Smooth muscle cell (in vitro differentiated cells): ENCODE results near the gene MPPED1. TPM values are rescaled to one million over a fixed set of nuclear protein-coding genes. Genes with fewer than 3 reads are reported as not detected.

ENCODE experiments used
- DNase-seq: peaks from one replicate; lab custom pipeline; 2025; ENCODE audit not compliant: unreplicated experiment; lab: John Stamatoyannopoulos, UW
- H2AFZ ChIP-seq: fragments of 200-600 bp; sonication (generic); 2 replicates; pipeline ENCODE4 v1.6.0; 2016; ENCODE audit warnings: antibody characterized with exemption, low read depth, mild to moderate bottlenecking
- H3F3A ChIP-seq: fragments of 200-600 bp; sonication (generic); 2 replicates; pipeline ENCODE4 v1.6.0; 2017; ENCODE audit warnings: antibody characterized with exemption, low read depth
- H3K27ac ChIP-seq: fragments of 200-600 bp; sonication (generic); 2 replicates; pipeline ENCODE4 v1.5.1; 2016; ENCODE audit warnings: low read depth, mild to moderate bottlenecking
- H3K27me3 ChIP-seq: fragments of 200-600 bp; sonication (generic); 2 replicates; pipeline ENCODE4 v1.6.1; 2016; ENCODE audit warnings: low read depth, mild to moderate bottlenecking
- H3K36me3 ChIP-seq: fragments of 200-600 bp; sonication (generic); 2 replicates; pipeline ENCODE4 v1.5.1; 2016; ENCODE audit warnings: low read depth
- H3K4me1 ChIP-seq: fragments of 200-600 bp; sonication (generic); 2 replicates; pipeline ENCODE4 v1.5.1; 2016; ENCODE audit warnings: low read depth
- H3K4me2 ChIP-seq: fragments of 200-600 bp; sonication (generic); 2 replicates; pipeline ENCODE4 v1.6.0; 2016; ENCODE audit warnings: mild to moderate bottlenecking
- H3K4me3 ChIP-seq: fragments of 200-600 bp; sonication (generic); 2 replicates; pipeline ENCODE4 v1.5.1; 2016; ENCODE audit warnings: mild to moderate bottlenecking
- H3K79me2 ChIP-seq: fragments of 200-600 bp; sonication (generic); 2 replicates; pipeline ENCODE4 v1.6.0; 2016; ENCODE audit warnings: low read depth, mild to moderate bottlenecking
- H3K9ac ChIP-seq: fragments of 200-600 bp; sonication (generic); 2 replicates; pipeline ENCODE4 v1.6.0; 2016; ENCODE audit warnings: low read depth
- H3K9me3 ChIP-seq: fragments of 200-600 bp; sonication (generic); replicated peaks from 2 replicates; pipeline ENCODE4 v1.5.1; 2016; ENCODE audit warnings: low read depth
- H4K20me1 ChIP-seq: fragments of 200-600 bp; sonication (generic); 2 replicates; pipeline ENCODE4 v1.6.0; 2016; ENCODE audit warnings: low read depth
- CTCF ChIP-seq: fragments of 200-600 bp; sonication (generic); IDR thresholded peaks from 2 replicates; pipeline ENCODE4 v1.5.1; 2017; ENCODE audit warnings: borderline replicate concordance, mild to moderate bottlenecking, antibody characterized with exemption; ENCODE audit not compliant: insufficient read depth, poor library complexity, severe bottlenecking
- WGBS: methylation state at CpG from one replicate; pipeline ENCODE4 v1.1.7; 2016; ENCODE audit warnings: low lambda C conversion rate; 5-methylcytosine and 5-hydroxymethylcytosine counted together
- polyA plus RNA-seq: library from polyadenylated mRNA; unstranded; fragments of >200 nt; fragmentation: Nextera tagmentation; extraction: Ambion mirVana; gene quantifications from 2 replicates; pipeline ENCODE4 v1.2.1, GENCODE V29; 2016
- total RNA-seq: library from RNA; depleted of rRNA; stranded (reverse); fragments of >200 nt; gene quantifications from 2 replicates; pipeline ENCODE4 v1.2.3, GENCODE V29; 2014

The MPPED1 gene
- total and polyA plus RNA-seq, 2 experiments from 2014 or later, result not detected

- no peak for DNase-seq
- Histone ChIP-seq H2AFZ (no peak overlapping the region), H4K20me1 (no peaks in the 10 kb centered on the region), H3K4me2 (no peak overlapping the region), H3K27me3 (peaks cover 3% of the 10 kb centered on the region), H3K9ac (no peak overlapping the region), H3K27ac (no peak overlapping the region), H3K9me3 (no peaks in the 10 kb centered on the region), H3K36me3 (no peaks in the 10 kb centered on the region), H3K4me1 (no peaks in the 10 kb centered on the region), H3K79me2 (no peaks in the 10 kb centered on the region), H3F3A (no peaks in the 10 kb centered on the region), H3K4me3 (no peak overlapping the region)
- WGBS, result 69% methylated on average over 8 of the region's 8 CpGs
- TF ChIP-seq CTCF, result no peak
These were observed 70.5 kb downstream of the MPPED1 start for GRCh38 chr22:43482318-43482625.

GRCh38 chr22:43483266-43483665, 71.5 kb downstream of the MPPED1 start:
- Histone ChIP-seq H3K27me3 (peaks cover 3% of the 10 kb centered on the region), H3F3A (no peaks in the 10 kb centered on the region), H3K4me3 (no peak overlapping the region), H3K79me2 (no peaks in the 10 kb centered on the region), H3K36me3 (no peaks in the 10 kb centered on the region), H2AFZ (no peak overlapping the region), H3K9me3 (no peaks in the 10 kb centered on the region), H3K9ac (no peak overlapping the region), H3K4me1 (no peaks in the 10 kb centered on the region), H3K27ac (no peak overlapping the region), H4K20me1 (no peaks in the 10 kb centered on the region), H3K4me2 (no peak overlapping the region)
- TF ChIP-seq CTCF, result no peak
- WGBS, result 92% methylated on average over 13 of the region's 13 CpGs
- DNase-seq, result no peak

- no peak for DNase-seq
- Histone ChIP-seq H3K4me3 (no peak overlapping the region), H3K27ac (no peak overlapping the region), H3K79me2 (no peaks in the 10 kb centered on the region), H4K20me1 (no peaks in the 10 kb centered on the region), H3K27me3 (peaks cover 3% of the 10 kb centered on the region), H3K4me1 (no peaks in the 10 kb centered on the region), H3F3A (no peaks in the 10 kb centered on the region), H3K36me3 (no peaks in the 10 kb centered on the region), H3K9ac (no peak overlapping the region), H3K4me2 (no peak overlapping the region), H3K9me3 (no peaks in the 10 kb centered on the region), H2AFZ (no peak overlapping the region)
- 96% methylated on average over 6 of the region's 7 CpGs for WGBS
- no peak for TF ChIP-seq CTCF
These were observed 71.9 kb downstream of the MPPED1 start for GRCh38 chr22:43483669-43484068.

GRCh38 chr22:43484227-43484626, 72.4 kb downstream of the MPPED1 start:
- no peaks in the 10 kb centered on the region for H4K20me1 ChIP-seq
- H3K36me3 ChIP-seq, result no peaks in the 10 kb centered on the region
- H3K9ac ChIP-seq, result no peak overlapping the region
- DNase-seq, result no peak
- no peaks in the 10 kb centered on the region for H3K9me3 ChIP-seq
- no peaks in the 10 kb centered on the region for H3K4me1 ChIP-seq
- H3K79me2 ChIP-seq, result no peaks in the 10 kb centered on the region
- no peak overlapping the region for H2AFZ ChIP-seq
- no peaks in the 10 kb centered on the region for H3F3A ChIP-seq
- H3K27ac ChIP-seq, result no peak overlapping the region
- H3K27me3 ChIP-seq, result peaks cover 3% of the 10 kb centered on the region
- H3K4me2 ChIP-seq, result no peak overlapping the region
- no peak overlapping the region for H3K4me3 ChIP-seq
- 91% methylated on average over 8 of the region's 8 CpGs for whole genome bisulfite sequencing
- TF ChIP-seq CTCF, result no peak
